Neural progenitor cell (in vitro differentiated cells): ENCODE data around the gene MYO18B.

ENCODE experiments used
- CTCF ChIP-seq: fragments of 200-600 bp; sonication (generic); IDR thresholded peaks from 2 replicates; pipeline ENCODE4 v1.5.1; 2017; ENCODE audit warnings: antibody characterized with exemption, mild to moderate bottlenecking
- EZH2 ChIP-seq: fragments of 200-600 bp; sonication (generic); IDR thresholded peaks from 2 replicates; pipeline ENCODE4 v1.6.1; 2017; ENCODE audit warnings: antibody characterized with exemption, mild to moderate bottlenecking, moderate library complexity
- EZH2phosphoT487 ChIP-seq: fragments of 200-600 bp; sonication (generic); IDR thresholded peaks from 2 replicates; pipeline ENCODE4 v1.6.1; 2017; ENCODE audit warnings: antibody characterized with exemption

- TF ChIP-seq CTCF (peak; percentile 71), EZH2 (no peak), EZH2phosphoT487 (no peak)
Measured at GRCh38 chr22:25898707-25899365, 156.8 kb downstream of the MYO18B start.
